GM18519 (cell line): ENCODE results near the gene IBA57.
"Not testable (repeated sequence)": the region's sequence is repeated elsewhere in the genome, so short reads cannot be mapped to it uniquely, and the experiment has no call there.

Experiments used
- ATAC-seq: cut with Tn5 transposase; IDR thresholded peaks from one replicate; pipeline ENCODE4 v1.9.1; 2021; ENCODE audit warnings: mild to moderate bottlenecking, moderate library complexity; ENCODE audit not compliant: unreplicated experiment, low FRiP score

The IBA57 gene

DNA sequence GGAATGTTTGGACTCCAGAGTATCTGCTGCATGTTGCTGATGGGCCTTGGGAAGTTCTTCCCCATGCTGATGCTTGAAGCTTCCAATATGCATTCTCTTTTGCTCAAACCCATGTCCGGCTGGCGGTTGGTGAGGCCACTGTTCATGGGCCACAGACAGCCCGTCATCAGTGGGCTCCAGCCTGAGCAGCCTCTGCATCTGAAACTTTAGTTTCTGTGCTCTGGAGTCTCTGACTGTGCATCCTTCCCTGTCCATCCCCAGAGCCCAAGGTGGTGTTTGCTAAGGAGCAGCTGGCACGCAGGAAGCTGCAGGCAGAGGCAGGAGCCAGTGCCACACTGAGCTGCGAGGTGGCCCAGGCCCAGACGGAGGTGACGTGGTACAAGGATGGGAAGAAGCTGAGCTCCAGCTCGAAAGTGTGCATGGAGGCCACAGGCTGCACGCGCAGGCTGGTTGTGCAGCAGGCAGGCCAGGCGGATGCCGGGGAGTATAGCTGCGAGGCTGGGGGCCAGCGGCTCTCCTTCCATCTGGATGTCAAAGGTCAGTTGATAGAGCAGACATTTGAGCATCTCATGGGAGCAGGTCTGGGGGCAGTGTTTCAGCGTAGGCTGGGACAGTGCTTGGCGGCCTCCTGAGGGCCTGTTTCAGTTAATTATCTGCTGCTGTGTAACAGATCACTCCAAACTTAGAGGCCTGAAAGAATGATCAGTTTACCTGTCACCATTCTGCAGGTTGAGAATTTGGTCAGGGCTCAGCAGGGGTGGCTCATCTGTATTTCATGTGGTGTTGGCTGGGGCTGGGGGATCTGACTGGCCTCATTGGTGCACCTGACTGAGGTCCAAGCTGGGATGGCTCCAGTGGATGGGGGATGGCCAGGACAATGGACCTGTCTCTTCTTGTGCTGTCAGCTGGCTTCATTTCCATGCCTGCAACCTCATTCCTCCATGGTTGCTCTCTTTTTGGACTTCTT is 58.9 kb downstream of the IBA57 start:
- no peak for ATAC-seq

DNA sequence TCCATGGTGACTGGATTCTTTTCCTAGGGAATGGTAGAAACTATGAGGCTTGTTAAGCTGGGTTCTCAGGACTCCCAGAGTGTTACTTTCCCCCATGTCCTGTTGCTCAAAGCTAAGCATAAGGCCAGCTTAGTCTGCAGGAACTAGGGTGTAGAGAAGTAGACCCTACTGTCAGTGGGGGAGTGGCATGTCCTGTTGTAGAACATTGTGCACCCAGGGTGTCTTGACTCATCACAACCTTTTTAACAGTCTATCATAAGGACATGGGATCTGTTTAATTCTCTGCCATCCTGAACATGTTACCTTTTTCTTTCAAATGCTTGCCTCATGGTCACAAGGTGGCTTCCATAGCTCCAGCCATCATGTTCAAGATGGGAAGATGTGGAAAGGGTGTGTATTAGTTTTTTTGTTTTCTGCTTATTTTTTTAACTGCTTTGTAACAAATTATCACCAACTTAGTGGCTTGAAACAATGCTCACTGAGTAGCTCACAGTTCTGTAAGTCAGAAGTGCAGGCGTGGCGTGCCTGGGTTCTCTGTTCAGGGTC is 59.6 kb downstream of the IBA57 start:
- ATAC-seq = no peak

DNA sequence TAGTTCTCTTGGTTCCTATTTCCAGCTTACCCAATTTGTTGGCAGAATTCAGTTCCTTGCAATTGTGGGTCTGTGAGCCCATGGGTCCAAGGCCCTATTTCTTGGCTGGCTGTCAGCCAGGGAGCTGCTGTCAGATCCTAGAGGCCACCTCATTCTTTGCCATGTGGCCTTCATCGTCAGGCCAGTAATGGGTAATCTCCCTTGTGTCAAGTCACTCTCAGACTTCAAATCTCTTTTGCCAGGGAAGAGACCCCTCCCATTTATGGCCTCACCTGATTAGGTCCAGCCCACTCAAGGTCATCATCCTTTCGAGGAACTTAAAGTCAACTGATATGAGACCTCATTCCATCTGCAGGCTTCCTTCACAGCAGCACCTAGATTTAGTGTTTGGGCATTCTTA is 60.1 kb downstream of the IBA57 start:
- no peak for ATAC-seq

DNA sequence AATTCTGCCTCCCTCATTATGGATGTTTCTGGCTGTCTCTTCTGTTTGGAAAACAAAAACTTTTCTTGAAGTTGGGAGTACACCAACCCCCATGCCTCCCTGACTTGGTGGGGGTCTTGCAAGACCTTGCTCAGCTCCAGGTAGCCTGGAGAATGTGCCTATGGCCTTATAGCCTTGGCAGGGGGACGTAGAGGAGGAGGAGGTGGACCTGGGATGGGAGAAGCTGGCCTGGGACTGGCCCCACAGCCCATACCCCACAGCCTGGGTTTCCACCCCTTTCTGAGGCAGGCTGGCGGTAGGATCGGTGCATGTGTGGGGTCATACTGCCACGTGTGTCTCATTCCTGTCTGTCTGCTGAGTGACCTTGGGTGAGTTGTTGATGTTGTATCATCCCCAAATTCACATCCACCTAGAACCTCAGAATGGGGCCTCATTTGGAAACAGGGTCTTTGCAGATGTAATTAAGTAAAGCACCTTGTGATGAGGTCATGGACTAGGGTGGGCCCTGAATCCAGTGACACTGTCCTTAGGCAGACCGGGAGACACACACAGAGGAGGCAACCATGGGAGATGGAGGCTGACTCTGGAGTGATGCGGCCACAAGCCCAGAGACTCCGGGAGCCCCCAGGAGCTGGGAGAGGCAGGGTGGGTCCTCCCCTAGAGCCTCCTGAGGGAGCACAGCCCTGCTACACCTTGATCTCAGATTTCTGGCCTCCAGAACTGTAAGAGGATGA is 60.7 kb downstream of the IBA57 start:
- no peak for ATAC-seq

DNA sequence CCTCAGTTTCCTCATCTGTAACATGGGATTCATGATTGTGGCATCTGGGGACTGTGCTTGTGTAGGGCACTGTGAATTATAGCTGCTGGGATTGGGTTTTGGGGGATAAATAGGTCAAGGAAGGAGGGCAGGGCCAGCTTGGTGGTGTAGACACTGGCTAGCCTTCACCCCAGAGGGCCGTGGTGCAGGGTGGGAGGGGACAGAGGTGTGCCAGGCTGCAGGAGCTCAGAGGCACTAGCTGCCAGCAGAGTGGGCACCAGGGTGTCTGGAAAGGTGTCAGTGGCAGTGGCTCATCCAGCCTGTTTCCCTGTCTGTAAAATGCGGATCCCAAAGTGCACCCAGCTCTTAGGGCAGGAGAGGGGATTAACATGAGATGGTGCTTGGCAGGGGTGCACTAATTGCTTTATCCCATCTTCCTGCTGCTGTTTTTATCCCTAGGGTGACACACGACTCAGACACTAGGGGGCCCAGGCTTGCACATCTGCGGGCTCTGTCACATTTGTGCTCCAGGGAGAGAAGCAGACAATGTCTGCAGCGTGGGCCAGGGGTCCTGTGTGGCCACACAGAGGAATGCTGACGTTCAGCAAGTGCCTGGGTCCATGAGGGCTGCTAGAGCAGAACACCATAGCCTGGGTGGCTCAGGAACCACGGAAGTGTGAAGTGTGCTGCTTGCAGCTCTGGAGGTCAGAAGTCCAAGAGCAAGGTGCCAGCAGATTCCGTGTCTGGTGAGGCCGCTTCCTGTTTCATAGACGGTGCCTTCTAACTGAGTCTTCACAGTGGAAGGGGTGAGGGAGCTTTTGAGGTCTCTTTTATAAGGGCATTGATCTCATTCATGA is 61.6 kb downstream of the IBA57 start:
- no peak for ATAC-seq

DNA sequence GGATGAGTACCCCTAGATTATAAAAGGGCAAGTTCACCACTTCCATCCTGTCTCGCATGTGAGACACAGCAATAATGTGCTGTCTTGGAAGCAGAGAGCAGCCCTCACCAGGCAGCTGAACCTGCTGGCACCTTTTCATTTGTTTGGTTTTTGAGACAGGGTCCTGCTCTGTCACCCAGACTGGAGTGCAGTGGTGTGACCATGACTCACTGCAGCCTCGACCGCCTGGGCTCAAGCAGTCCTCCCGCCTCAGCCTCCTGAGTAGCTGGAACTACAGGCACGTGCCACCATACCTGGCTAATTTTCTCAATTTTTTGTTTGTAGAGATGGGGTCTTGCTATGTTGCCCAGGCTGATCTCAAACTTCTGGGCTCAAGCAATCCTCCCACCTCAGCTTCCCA is 62.5 kb downstream of the IBA57 start:
- not testable (repeated sequence) for ATAC-seq

DNA sequence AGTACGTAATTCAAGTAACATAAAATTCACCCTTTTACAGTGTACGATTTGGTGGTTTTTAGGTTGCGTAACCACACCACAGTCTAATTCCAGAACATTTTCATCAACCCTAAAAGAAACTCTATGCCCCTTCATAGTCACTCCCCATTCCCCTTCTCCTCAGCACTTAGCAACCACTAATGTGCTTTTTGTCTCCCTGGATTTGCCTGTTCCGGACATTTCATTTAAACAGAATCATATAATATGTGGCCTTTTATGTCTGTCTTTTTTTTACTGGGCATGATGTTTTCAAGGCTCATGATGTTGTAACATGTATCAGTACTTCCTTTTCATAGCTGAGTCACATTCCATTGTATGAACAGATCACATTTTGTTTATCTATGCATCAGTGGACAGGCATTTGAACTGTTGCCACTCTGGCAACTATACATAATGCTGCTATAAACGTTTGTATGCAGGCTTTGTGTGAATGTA is 63.0 kb downstream of the IBA57 start:
- ATAC-seq = no peak

DNA sequence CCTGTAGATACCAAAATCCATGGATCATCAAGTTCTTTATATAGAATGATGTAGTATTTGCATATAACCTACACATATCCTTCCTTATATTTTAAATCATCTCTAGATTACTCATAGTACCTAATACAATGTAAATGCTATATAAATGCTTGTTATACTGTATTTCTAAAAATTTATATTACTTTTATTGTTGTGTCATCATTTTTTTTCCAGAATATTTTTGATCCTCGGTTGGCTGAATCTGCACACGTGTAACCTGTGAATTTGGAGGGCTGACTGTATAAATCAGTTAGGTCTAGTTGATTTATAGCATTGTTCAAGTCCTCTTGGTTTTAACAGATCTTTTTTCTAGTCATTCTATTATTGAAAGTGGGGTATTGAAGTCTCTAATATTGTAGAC is 65.6 kb downstream of the IBA57 start:
- ATAC-seq = no peak
